Body of pancreas (tissue), 4 donors: ENCODE results near the gene GIGYF1. TPM values are rescaled to one million over a fixed set of nuclear protein-coding genes. Genes with fewer than 3 reads are reported as not detected.

Experiments
- ATAC-seq: fragments of 150-250 bp; one replicate; pipeline ENCODE4 v1.9.1; 2016
- DNase-seq, 4 donors: peaks; one replicate each; pipeline ENCODE4 v3.0.0-alpha.2; 2019
- H3K27ac ChIP-seq, 4 donors: fragments of 200-600 bp; sonication (generic); 1 replicate in 3 of 4; 2 replicates in 1 of 4; pipeline versions ENCODE4 v1.5.1 to v1.6.1; 2016 to 2019; ENCODE audit warnings: mild to moderate bottlenecking in 1 of 4, mixed read lengths in 1 of 4, moderate library complexity in 1 of 4
- H3K27me3 ChIP-seq, 2 donors: fragments of 200-600 bp; sonication (generic); one replicate each; pipeline ENCODE4 v1.6.0; 2016; ENCODE audit warnings: mild to moderate bottlenecking in 1 of 2
- H3K36me3 ChIP-seq, 2 donors: fragments of 200-600 bp; sonication (generic); replicated peaks in 1 of 2; 2 replicates each; pipeline ENCODE4 v1.5.1; 2016; ENCODE audit warnings: low read depth in 2 of 2; ENCODE audit not compliant: insufficient read depth in 1 of 2
- H3K4me1 ChIP-seq: fragments of 200-600 bp; sonication (generic); one replicate; pipeline ENCODE4 v1.6.0; 2016
- H3K4me3 ChIP-seq, 2 donors: fragments of 200-600 bp; sonication (generic); 1 replicate in 1 of 2; 2 replicates in 1 of 2; pipeline ENCODE4 v1.5.1; 2016 to 2019
- H3K9me3 ChIP-seq, 3 donors: fragments of 200-600 bp; sonication (generic); 1 replicate in 2 of 3; 2 replicates in 1 of 3; pipeline ENCODE4 v1.5.1; 2016
- POLR2A ChIP-seq, 3 donors: fragments of 450-650 bp; IDR thresholded peaks; one replicate each; pipeline ENCODE4 v1.6.1; 2016; ENCODE audit warnings: antibody characterized with exemption in 3 of 3, mild to moderate bottlenecking in 2 of 3
- WGBS, 2 donors: methylation state at CpG; one replicate each; pipeline ENCODE4 v1.1.5; 2017; 5-methylcytosine and 5-hydroxymethylcytosine counted together
- intact Hi-C: fragments of 100-400 bp; cut with DNase I; formaldehyde crosslinking; loops from one replicate; pipeline ENCODE4 v1.15.1; 2023
- total RNA-seq, 2 donors: library from RNA; depleted of rRNA; stranded (reverse); fragments of >200 nt; gene quantifications; one replicate each; pipeline ENCODE4 v1.1.0, GENCODE V29; 2016
- TF ChIP-seq, protein P1 (sequence below), 7 experiments: fragments of 450-650 bp in 4 of 7; fragments of 200-600 bp in 3 of 7; sonication (generic) in 3 of 7; IDR thresholded peaks; one replicate each; pipeline ENCODE4 v1.5.1; 2016 to 2019; ENCODE audit warnings: antibody characterized with exemption in 7 of 7

Gene GIGYF1
- total RNA-seq, 2 donors from 2014 or later, result 25.2 to 49.4 TPM

DNA sequence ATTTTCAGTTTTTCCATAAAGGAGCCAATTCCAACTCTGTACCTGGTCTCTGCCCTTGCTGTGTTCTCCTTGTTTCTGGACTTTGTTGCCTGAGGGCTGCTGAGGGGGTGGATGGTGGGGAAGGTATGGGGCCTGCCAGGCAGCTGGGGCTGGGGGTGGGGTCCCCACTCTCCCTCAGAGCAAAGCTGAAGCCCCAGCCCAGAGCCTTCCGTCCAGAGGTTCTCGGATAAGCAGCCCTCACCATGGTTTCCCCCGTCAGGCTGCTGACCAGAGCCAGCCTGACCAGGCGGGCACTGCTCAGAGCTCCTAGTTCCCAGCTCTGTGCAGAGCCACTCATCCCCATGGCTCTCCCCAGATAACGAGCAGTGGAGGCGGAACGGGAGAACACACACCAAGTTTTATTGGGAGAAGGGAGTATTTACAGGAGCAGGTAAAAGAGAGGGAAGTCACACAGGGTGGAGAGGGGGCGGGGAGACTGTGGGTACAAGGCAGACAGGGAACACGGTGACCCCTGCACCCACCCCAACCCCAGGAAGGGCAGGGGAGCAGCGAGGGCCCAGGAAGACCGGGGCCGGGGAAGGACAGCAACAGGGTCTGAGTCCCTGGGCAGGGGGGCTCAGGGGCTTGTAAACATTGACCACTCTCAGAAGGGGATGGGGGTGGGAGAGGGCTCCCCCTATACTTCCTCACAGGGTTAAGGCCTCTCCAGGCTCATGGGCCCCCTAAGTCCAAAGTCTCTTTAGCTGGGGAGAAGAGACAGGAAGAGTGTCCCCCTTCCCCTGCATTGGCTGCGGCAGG, 14.7 kb downstream of the GIGYF1 start:
- Histone ChIP-seq H3K9me3 (no peaks in the 10 kb centered on the region), H3K4me1 (peaks cover 8% of the 10 kb centered on the region), H3K27me3 (no peaks in the 10 kb centered on the region), H3K4me3 (no peak overlapping the region), H3K36me3 (peaks cover 20 to 43% of the 10 kb centered on the region in 2 donors), H3K27ac (peak overlapping the region in 1 of 4 donors; percentile 6)
- intact Hi-C loops, result no loop called here
- 76 to 84% methylated on average over 13 of the region's 13 CpGs for WGBS, 2 donors
- DNase-seq, result no peak
- no peak for TF ChIP-seq POLR2A (IDR thresholded peaks at IDR 0.05)
- TF ChIP-seq, protein P1, sequence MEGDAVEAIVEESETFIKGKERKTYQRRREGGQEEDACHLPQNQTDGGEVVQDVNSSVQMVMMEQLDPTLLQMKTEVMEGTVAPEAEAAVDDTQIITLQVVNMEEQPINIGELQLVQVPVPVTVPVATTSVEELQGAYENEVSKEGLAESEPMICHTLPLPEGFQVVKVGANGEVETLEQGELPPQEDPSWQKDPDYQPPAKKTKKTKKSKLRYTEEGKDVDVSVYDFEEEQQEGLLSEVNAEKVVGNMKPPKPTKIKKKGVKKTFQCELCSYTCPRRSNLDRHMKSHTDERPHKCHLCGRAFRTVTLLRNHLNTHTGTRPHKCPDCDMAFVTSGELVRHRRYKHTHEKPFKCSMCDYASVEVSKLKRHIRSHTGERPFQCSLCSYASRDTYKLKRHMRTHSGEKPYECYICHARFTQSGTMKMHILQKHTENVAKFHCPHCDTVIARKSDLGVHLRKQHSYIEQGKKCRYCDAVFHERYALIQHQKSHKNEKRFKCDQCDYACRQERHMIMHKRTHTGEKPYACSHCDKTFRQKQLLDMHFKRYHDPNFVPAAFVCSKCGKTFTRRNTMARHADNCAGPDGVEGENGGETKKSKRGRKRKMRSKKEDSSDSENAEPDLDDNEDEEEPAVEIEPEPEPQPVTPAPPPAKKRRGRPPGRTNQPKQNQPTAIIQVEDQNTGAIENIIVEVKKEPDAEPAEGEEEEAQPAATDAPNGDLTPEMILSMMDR (IDR thresholded peaks at IDR 0.05), result no peak
- ATAC-seq, result no peak

DNA sequence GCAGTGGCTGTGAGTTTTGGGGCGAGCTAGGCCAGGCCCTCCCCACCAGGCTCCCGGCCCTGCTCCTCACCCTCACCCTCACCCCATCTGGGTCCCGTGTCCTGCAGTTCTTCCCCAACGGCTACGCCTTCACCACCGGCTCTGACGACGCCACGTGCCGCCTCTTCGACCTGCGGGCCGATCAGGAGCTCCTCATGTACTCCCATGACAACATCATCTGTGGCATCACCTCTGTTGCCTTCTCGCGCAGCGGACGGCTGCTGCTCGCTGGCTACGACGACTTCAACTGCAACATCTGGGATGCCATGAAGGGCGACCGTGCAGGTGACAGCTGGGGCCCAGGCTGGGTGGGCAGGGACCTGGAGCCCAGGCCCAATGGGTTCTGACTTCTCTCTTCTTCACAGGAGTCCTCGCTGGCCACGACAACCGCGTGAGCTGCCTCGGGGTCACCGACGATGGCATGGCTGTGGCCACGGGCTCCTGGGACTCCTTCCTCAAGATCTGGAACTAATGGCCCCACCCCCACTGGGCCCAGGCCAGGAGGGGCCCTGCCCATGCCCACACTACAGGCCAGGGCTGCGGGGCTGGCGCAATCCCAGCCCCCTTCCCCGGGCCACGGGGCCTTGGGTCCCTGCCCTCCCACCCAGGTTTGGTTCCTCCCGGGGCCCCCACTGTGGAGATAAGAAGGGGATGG, 15.6 kb downstream of the GIGYF1 start:
- WGBS, 2 donors, result 80 to 90% methylated on average over 23 to 35 of the region's 35 CpGs
- Histone ChIP-seq H3K4me3 (no peak overlapping the region), H3K9me3 (no peaks in the 10 kb centered on the region), H3K27me3 (no peaks in the 10 kb centered on the region), H3K4me1 (peaks cover 8% of the 10 kb centered on the region), H3K27ac (no peak overlapping the region), H3K36me3 (peaks cover 16 to 34% of the 10 kb centered on the region in 2 donors)
- intact Hi-C loops, result no loop called here
- ATAC-seq (no peak), DNase-seq (no peak)
- TF ChIP-seq, protein P1 (IDR thresholded peaks at IDR 0.05), result no peak
- no peak for TF ChIP-seq POLR2A (IDR thresholded peaks at IDR 0.05)

DNA sequence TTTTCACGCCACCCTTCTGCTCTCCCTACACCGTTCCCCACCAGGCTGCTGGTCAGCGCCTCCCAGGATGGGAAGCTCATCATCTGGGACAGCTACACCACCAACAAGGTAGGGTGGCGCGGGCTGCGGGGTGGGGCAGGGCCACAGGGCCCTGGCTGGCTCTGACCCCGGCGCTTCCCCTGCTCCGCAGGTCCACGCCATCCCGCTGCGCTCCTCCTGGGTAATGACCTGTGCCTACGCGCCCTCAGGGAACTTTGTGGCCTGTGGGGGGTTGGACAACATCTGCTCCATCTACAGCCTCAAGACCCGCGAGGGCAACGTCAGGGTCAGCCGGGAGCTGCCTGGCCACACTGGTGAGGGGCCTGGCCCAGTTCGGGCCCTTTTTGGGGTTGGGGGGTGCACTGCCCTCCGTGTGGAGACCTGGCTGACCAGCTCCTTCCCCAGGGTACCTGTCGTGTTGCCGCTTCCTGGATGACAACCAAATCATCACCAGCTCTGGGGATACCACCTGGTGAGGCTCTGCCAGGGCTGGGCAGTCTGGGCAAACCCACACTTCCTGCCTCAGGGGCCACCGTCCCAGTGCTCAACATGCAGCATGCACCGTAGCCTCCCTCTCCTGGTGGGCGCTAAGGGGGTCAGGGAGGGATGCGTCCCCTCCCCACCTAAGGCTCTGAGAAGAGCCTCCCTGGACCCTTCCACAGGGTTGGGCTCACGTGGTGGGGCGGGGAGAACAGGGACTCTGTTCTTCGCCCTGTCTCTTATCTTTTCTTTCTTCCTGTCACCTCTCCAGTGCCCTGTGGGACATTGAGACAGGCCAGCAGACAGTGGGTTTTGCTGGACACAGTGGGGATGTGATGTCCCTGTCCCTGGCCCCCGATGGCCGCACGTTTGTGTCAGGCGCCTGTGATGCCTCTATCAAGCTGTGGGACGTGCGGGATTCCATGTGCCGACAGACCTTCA, 16.5 kb downstream of the GIGYF1 start:
- TF ChIP-seq POLR2A (IDR thresholded peaks at IDR 0.05), result no peak
- TF ChIP-seq, protein P1 (IDR thresholded peaks at IDR 0.05), result no peak
- DNase-seq, result no peak
- H3K36me3 ChIP-seq, result peaks cover 16 to 28% of the 10 kb centered on the region in 2 donors
- no peak overlapping the region for H3K4me3 ChIP-seq
- peaks cover 14% of the 10 kb centered on the region for H3K4me1 ChIP-seq
- ATAC-seq, result no peak
- intact Hi-C loops, result no loop called here
- no peaks in the 10 kb centered on the region for H3K9me3 ChIP-seq
- 88 to 94% methylated on average over 23 to 36 of the region's 36 CpGs for WGBS, 2 donors
- H3K27me3 ChIP-seq, result no peaks in the 10 kb centered on the region
- H3K27ac ChIP-seq, result peak overlapping the region in 1 of 4 donors; percentile 30

DNA sequence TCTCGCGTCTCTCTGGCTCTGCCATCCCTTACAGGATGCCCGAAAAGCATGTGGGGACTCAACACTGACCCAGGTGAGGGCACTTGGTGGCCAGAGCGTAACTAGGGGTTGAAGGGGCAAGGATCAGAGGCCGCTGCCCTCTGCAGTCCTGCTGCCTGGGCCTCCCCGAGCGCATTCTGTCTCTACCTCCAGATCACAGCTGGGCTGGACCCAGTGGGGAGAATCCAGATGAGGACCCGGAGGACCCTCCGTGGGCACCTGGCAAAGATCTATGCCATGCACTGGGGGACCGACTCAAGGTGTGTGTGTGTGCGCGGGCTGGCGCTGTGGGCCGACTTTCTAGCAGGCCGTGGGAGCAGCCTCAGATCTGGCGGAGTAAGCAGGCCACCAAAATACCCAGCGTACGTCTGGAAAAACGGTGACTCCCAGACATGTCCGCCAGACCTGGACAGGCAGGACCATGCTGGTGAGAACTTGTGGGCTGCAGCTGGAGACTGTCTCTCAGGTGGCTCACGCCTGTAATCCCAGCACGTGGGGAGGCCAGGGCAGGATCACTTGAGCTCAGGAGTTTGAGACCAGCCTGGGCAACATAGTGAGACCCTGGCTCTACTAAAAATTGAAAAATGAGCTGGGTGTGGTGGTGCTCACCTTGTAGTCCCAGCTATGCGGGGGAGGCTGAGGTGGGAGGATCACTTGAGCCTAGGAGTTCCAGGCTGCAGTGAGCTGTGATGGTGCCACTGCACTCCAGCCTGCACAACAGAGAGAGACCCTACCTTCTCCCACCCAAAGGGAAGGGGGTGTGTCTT, 17.3 kb downstream of the GIGYF1 start:
- intact Hi-C loops, result no loop called here
- no peaks in the 10 kb centered on the region for H3K9me3 ChIP-seq
- ATAC-seq (no peak), DNase-seq (peak in 1 of 4 donors; percentile 22)
- TF ChIP-seq, protein P1 (IDR thresholded peaks at IDR 0.05), result no peak
- TF ChIP-seq POLR2A (IDR thresholded peaks at IDR 0.05), result no peak
- peaks cover 11 to 23% of the 10 kb centered on the region in 2 donors for H3K36me3 ChIP-seq
- H3K27ac ChIP-seq, result peak overlapping the region; percentile 94 to 98 (median 96)
- 69 to 80% methylated on average over 7 to 23 of the region's 23 CpGs for WGBS, 2 donors
- H3K4me1 ChIP-seq, result peaks cover 14% of the 10 kb centered on the region
- no peaks in the 10 kb centered on the region for H3K27me3 ChIP-seq
- H3K4me3 ChIP-seq, result no peak overlapping the region
